GM23338 (cell line): ENCODE measurements around the gene GNB5. TPM values are rescaled to one million over a fixed set of nuclear protein-coding genes. Genes with fewer than 3 reads are reported as not detected.

Experiments
- ATAC-seq: fragments of 200-7000 bp; cut with Tn5 transposase; 3 replicates; pipeline ENCODE4 v1.9.1; 2020
- DNase-seq: peaks from one replicate; pipeline ENCODE4 v3.0.0-alpha.2; 2015; ENCODE audit warnings: low spot score
- H2AFZ ChIP-seq: fragments of 200-600 bp; sonication (generic); 2 replicates; pipeline ENCODE4 v1.8.0; 2016; ENCODE audit warnings: antibody characterized with exemption, mild to moderate bottlenecking, moderate library complexity
- H3F3A ChIP-seq: fragments of 200-600 bp; sonication (generic); replicated peaks from 2 replicates; pipeline ENCODE4 v1.8.0; 2017; ENCODE audit warnings: antibody characterized with exemption, mixed run types, low read depth
- H3K27ac ChIP-seq: fragments of 200-600 bp; sonication (generic); 2 replicates; pipeline ENCODE4 v1.6.1; 2016; ENCODE audit warnings: low read depth
- H3K27me3 ChIP-seq: fragments of 200-600 bp; sonication (generic); 2 replicates; pipeline ENCODE4 v1.8.0; 2016; ENCODE audit warnings: mild to moderate bottlenecking, mixed run types, moderate library complexity; ENCODE audit not compliant: insufficient read depth
- H3K36me3 ChIP-seq: fragments of 200-600 bp; sonication (generic); 2 replicates; pipeline ENCODE4 v1.8.0; 2016; ENCODE audit warnings: mild to moderate bottlenecking; ENCODE audit not compliant: insufficient read depth
- H3K4me1 ChIP-seq: fragments of 200-600 bp; sonication (generic); 2 replicates; pipeline ENCODE4 v1.8.0; 2016; ENCODE audit warnings: mild to moderate bottlenecking, moderate library complexity; ENCODE audit not compliant: insufficient read depth
- H3K4me2 ChIP-seq: fragments of 200-600 bp; sonication (generic); 2 replicates; pipeline ENCODE4 v1.7.1; 2017; ENCODE audit warnings: mixed run types
- H3K4me3 ChIP-seq: fragments of 200-600 bp; sonication (generic); 2 replicates; pipeline ENCODE4 v1.6.1; 2016; ENCODE audit warnings: mixed run types
- H3K79me2 ChIP-seq: fragments of 200-600 bp; sonication (generic); replicated peaks from 2 replicates; pipeline ENCODE4 v1.8.0; 2017; ENCODE audit warnings: mild to moderate bottlenecking; ENCODE audit not compliant: insufficient read depth
- H3K9me2 ChIP-seq: fragments of 200-600 bp; sonication (generic); 2 replicates; pipeline ENCODE4 v1.8.0; 2017; ENCODE audit not compliant: insufficient read depth
- H4K20me1 ChIP-seq: fragments of 200-600 bp; sonication (generic); replicated peaks from 2 replicates; pipeline ENCODE4 v1.8.0; 2017; ENCODE audit warnings: mild to moderate bottlenecking; ENCODE audit not compliant: insufficient read depth
- H3K27ac Mint-ChIP-seq: 2 replicates; pipeline ENCODE4 v1.8.0; 2020; ENCODE audit warnings: inconsistent platforms, mild to moderate bottlenecking, moderate library complexity, mixed read lengths
- H3K27me3 Mint-ChIP-seq: 3 replicates; pipeline ENCODE4 v1.8.0; 2022; ENCODE audit warnings: low read depth, mild to moderate bottlenecking, moderate library complexity, mixed read lengths, inconsistent platforms; ENCODE audit not compliant: insufficient read depth, poor library complexity
- H3K36me3 Mint-ChIP-seq: 3 replicates; pipeline ENCODE4 v1.8.0; 2021; ENCODE audit warnings: low read depth, mild to moderate bottlenecking, inconsistent platforms, moderate library complexity, mixed read lengths
- H3K4me1 Mint-ChIP-seq: 3 replicates; pipeline ENCODE4 v1.8.0; 2020; ENCODE audit warnings: mild to moderate bottlenecking, inconsistent platforms, mixed read lengths
- H3K4me3 Mint-ChIP-seq: 3 replicates; pipeline ENCODE4 v1.8.0; 2021; ENCODE audit warnings: moderate library complexity, mild to moderate bottlenecking, inconsistent platforms, mixed read lengths
- H3K9me3 Mint-ChIP-seq: 3 replicates; pipeline ENCODE4 v1.8.0; 2020; ENCODE audit warnings: moderate library complexity, mild to moderate bottlenecking, inconsistent platforms, mixed read lengths
- EZH2 ChIP-seq: fragments of 200-600 bp; sonication (generic); IDR thresholded peaks from one replicate; pipeline ENCODE4 v1.8.0; 2017; ENCODE audit warnings: antibody characterized with exemption, mild to moderate bottlenecking, low read depth; ENCODE audit not compliant: unreplicated experiment
- EZH2phosphoT487 ChIP-seq: fragments of 200-600 bp; sonication (generic); IDR thresholded peaks from one replicate; pipeline ENCODE4 v1.8.1; 2018; ENCODE audit warnings: antibody characterized with exemption; ENCODE audit not compliant: unreplicated experiment
- JUNB ChIP-seq: IDR thresholded peaks from one replicate; pipeline ENCODE4 v1.6.1; 2016; ENCODE audit warnings: antibody characterized with exemption; ENCODE audit not compliant: unreplicated experiment
- NANOG ChIP-seq: IDR thresholded peaks from 2 replicates; pipeline ENCODE4 v1.6.1; 2016; ENCODE audit warnings: antibody characterized with exemption, borderline replicate concordance
- POLR2AphosphoS5 ChIP-seq: IDR thresholded peaks from 2 replicates; pipeline ENCODE4 v1.6.1; 2016; ENCODE audit warnings: antibody characterized with exemption, low read depth
- ZNF114 ChIP-seq: fragments of 250-450 bp; sonication (Bioruptor Pico); IDR thresholded peaks from 2 replicates; pipeline ENCODE4 v1.5.0; 2020; ENCODE audit warnings: mild to moderate bottlenecking, moderate library complexity
- polyA plus RNA-seq: library from polyadenylated mRNA; unstranded; fragments of >200 nt; fragmentation: Nextera tagmentation; extraction: Ambion mirVana; gene quantifications from 2 replicates; pipeline ENCODE4 v1.2.1, GENCODE V29; 2016
- total RNA-seq: library from RNA; depleted of rRNA; stranded (reverse); fragments of >200 nt; shearing (Covaris generic); gene quantifications from 2 replicates; pipeline ENCODE4 v1.2.3, GENCODE V29; 2014
- TF ChIP-seq, protein P1 (sequence below): IDR thresholded peaks from one replicate; pipeline ENCODE4 v1.6.1; 2018; ENCODE audit warnings: antibody characterized with exemption; ENCODE audit not compliant: unreplicated experiment
- TF ChIP-seq, protein P2 (sequence below): IDR thresholded peaks from 2 replicates; pipeline ENCODE4 v1.6.1; 2016; ENCODE audit warnings: antibody characterized with exemption

The GNB5 gene
- total and polyA plus RNA-seq, 2 experiments from 2014 or later: 23.0 to 40.8 TPM

DNA sequence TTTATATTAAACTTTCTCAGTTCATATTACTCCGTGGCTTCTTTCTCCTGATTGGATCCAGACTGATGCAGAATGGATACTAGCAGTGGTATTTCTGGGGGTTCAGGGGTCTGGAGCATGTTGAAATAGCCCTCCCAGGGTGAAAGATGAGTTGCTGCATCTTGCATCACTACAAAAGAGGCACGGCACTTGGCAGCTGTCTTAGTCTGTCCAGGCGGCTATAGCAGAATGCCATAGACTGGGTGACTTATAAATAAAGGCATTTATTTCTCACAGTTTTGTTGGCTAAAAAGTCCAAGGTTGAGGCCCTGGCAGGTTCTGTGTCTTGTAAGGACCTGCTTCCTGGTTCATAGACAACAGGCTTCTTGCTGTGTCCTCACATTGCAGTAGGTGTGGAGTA, 78.0 kb downstream of the GNB5 start:
- no peaks in the 10 kb centered on the region for H3K9me2 ChIP-seq
- TF ChIP-seq, protein P1, sequence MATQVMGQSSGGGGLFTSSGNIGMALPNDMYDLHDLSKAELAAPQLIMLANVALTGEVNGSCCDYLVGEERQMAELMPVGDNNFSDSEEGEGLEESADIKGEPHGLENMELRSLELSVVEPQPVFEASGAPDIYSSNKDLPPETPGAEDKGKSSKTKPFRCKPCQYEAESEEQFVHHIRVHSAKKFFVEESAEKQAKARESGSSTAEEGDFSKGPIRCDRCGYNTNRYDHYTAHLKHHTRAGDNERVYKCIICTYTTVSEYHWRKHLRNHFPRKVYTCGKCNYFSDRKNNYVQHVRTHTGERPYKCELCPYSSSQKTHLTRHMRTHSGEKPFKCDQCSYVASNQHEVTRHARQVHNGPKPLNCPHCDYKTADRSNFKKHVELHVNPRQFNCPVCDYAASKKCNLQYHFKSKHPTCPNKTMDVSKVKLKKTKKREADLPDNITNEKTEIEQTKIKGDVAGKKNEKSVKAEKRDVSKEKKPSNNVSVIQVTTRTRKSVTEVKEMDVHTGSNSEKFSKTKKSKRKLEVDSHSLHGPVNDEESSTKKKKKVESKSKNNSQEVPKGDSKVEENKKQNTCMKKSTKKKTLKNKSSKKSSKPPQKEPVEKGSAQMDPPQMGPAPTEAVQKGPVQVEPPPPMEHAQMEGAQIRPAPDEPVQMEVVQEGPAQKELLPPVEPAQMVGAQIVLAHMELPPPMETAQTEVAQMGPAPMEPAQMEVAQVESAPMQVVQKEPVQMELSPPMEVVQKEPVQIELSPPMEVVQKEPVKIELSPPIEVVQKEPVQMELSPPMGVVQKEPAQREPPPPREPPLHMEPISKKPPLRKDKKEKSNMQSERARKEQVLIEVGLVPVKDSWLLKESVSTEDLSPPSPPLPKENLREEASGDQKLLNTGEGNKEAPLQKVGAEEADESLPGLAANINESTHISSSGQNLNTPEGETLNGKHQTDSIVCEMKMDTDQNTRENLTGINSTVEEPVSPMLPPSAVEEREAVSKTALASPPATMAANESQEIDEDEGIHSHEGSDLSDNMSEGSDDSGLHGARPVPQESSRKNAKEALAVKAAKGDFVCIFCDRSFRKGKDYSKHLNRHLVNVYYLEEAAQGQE: no peak
- TF ChIP-seq EZH2phosphoT487: no peak
- TF ChIP-seq, protein P2, sequence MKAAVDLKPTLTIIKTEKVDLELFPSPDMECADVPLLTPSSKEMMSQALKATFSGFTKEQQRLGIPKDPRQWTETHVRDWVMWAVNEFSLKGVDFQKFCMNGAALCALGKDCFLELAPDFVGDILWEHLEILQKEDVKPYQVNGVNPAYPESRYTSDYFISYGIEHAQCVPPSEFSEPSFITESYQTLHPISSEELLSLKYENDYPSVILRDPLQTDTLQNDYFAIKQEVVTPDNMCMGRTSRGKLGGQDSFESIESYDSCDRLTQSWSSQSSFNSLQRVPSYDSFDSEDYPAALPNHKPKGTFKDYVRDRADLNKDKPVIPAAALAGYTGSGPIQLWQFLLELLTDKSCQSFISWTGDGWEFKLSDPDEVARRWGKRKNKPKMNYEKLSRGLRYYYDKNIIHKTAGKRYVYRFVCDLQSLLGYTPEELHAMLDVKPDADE: no peak
- TF ChIP-seq JUNB: no peak
- TF ChIP-seq ZNF114 (CRISPR knock-in tag): no peak
- no peak for TF ChIP-seq POLR2AphosphoS5
- H3F3A ChIP-seq: no peaks in the 10 kb centered on the region
- no peak overlapping the region for H3K4me3 Mint-ChIP-seq
- H3K27me3 ChIP-seq: peaks cover 42% of the 10 kb centered on the region
- ATAC-seq: no peak
- DNase-seq: no peak
- peaks cover 36% of the 10 kb centered on the region for H3K27me3 Mint-ChIP-seq
- H3K79me2 ChIP-seq: no peaks in the 10 kb centered on the region
- no peaks in the 10 kb centered on the region for H3K36me3 Mint-ChIP-seq
- 0 out of 3 replicates have a peak, but pooled peaks cover 5% of the 10 kb centered on the region for H3K9me3 Mint-ChIP-seq
- H3K27ac Mint-ChIP-seq: no peak overlapping the region
- no peak overlapping the region for H3K27ac ChIP-seq
- no peaks in the 10 kb centered on the region for H3K36me3 ChIP-seq
- no peak overlapping the region for H3K4me3 ChIP-seq
- H3K4me1 ChIP-seq: peaks cover 16% of the 10 kb centered on the region; the same call in 1 of the 2 replicates
- no peak overlapping the region for H2AFZ ChIP-seq
- H3K4me1 Mint-ChIP-seq: peaks cover 26% of the 10 kb centered on the region
- H3K4me2 ChIP-seq: no peak overlapping the region
- no peaks in the 10 kb centered on the region for H4K20me1 ChIP-seq

DNA sequence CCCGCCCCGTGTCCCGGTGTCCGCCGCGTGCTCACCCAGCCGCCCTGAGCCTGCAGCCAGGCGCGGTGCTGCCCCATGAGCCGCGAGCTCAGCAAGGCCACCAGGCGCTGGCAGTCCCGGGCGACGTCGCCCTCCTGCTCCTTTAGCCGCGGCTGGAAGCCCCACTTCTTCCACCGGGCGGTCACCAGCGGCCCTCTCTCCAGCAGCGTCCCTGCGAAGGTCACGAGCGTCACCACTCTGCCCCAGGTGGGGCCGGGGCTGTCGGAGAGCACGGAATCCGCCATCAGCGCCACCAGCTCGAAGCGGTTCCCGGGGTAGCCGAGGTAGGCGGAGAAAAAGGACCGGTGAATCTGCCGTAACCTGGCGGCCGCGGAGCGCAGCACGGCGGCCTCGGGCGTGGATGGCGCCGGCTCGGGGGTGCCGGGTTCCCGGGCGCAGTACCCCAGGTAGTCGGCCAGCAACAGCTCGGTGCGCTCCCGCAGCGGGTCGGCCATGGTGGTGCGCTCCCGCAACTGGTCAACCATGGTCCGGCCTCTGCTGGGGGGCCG, 78.9 kb downstream of the GNB5 start:
- peak overlapping the region; percentile 71 for H3K4me3 Mint-ChIP-seq
- no peaks in the 10 kb centered on the region for H3K36me3 ChIP-seq
- H3K36me3 Mint-ChIP-seq: no peaks in the 10 kb centered on the region
- no peaks in the 10 kb centered on the region for H3F3A ChIP-seq
- H3K9me3 Mint-ChIP-seq: 0 out of 3 replicates have a peak, but pooled peaks cover 5% of the 10 kb centered on the region
- H3K27ac ChIP-seq: no peak overlapping the region
- H3K9me2 ChIP-seq: no peaks in the 10 kb centered on the region
- peaks cover 42% of the 10 kb centered on the region for H3K27me3 ChIP-seq
- peak overlapping the region; percentile 60 for H3K4me3 ChIP-seq
- DNase-seq (peak; percentile 72), ATAC-seq (peak; percentile 82)
- no peaks in the 10 kb centered on the region for H4K20me1 ChIP-seq
- peak overlapping the region; percentile 83 for H3K4me2 ChIP-seq
- no peak overlapping the region for H3K27ac Mint-ChIP-seq
- no peak for TF ChIP-seq NANOG
- peak; percentile 37 for TF ChIP-seq EZH2
- TF ChIP-seq POLR2AphosphoS5: peak; percentile 36; the same call in 1 of the 2 replicates
- H2AFZ ChIP-seq: peak overlapping the region; percentile 92
- H3K27me3 Mint-ChIP-seq: peaks cover 35% of the 10 kb centered on the region
- H3K79me2 ChIP-seq: no peaks in the 10 kb centered on the region
- peaks cover 16% of the 10 kb centered on the region; the same call in 1 of the 2 replicates for H3K4me1 ChIP-seq
- H3K4me1 Mint-ChIP-seq: peaks cover 19% of the 10 kb centered on the region
